Lung (tissue), 12 donors: ENCODE results near the gene EPG5. TPM values are rescaled to one million over a fixed set of nuclear protein-coding genes. Genes with fewer than 3 reads are reported as not detected.

ENCODE experiments used
- ATAC-seq: fragments of 200-7000 bp; cut with Tn5 transposase; one replicate; pipeline ENCODE4 v1.9.1; 2020; ENCODE audit warnings: moderate number of reproducible peaks; ENCODE audit not compliant: insufficient read depth, low FRiP score
- DNase-seq, 3 donors: peaks; one replicate each; pipeline ENCODE4 v3.0.0-alpha.2; 2013 to 2017
- H3K27ac ChIP-seq, 2 donors: one replicate each; pipeline ENCODE4 v1.5.1; 2013; ENCODE audit warnings: mild to moderate bottlenecking in 2 of 2, moderate library complexity in 2 of 2, control low read depth in 1 of 2, inconsistent platforms in 1 of 2, low read depth in 1 of 2, low read length in 1 of 2
- H3K27me3 ChIP-seq, 3 donors: one replicate each; pipeline ENCODE4 v1.5.1; 2013; ENCODE audit warnings: low read length in 2 of 3; ENCODE audit not compliant: control insufficient read depth in 3 of 3, insufficient read depth in 3 of 3
- H3K36me3 ChIP-seq, 4 donors: one replicate each; pipeline ENCODE4 v1.5.1; 2013; ENCODE audit warnings: low read length in 4 of 4, mild to moderate bottlenecking in 1 of 4, moderate library complexity in 1 of 4; ENCODE audit not compliant: control insufficient read depth in 4 of 4, insufficient read depth in 4 of 4
- H3K4me1 ChIP-seq, 5 donors: one replicate each; pipeline ENCODE4 v1.5.1; 2013; ENCODE audit warnings: low read length in 5 of 5, mild to moderate bottlenecking in 2 of 5, moderate library complexity in 1 of 5; ENCODE audit not compliant: control insufficient read depth in 5 of 5, insufficient read depth in 5 of 5
- H3K4me3 ChIP-seq: one replicate; pipeline ENCODE4 v1.5.1; 2013; ENCODE audit warnings: mild to moderate bottlenecking, control low read depth, moderate library complexity
- H3K9ac ChIP-seq, 2 donors: one replicate each; pipeline ENCODE4 v1.5.1; 2013; ENCODE audit warnings: low read length in 2 of 2, control low read depth in 1 of 2; ENCODE audit not compliant: insufficient read depth in 1 of 2
- H3K9me3 ChIP-seq, 4 donors: one replicate each; pipeline ENCODE4 v1.5.1; 2013; ENCODE audit warnings: low read length in 3 of 4, mild to moderate bottlenecking in 1 of 4, moderate library complexity in 1 of 4; ENCODE audit not compliant: control insufficient read depth in 4 of 4, insufficient read depth in 3 of 4
- WGBS, 2 donors: extraction: QIAGEN DNeasy Blood & Tissue Kit; methylation state at CpG; one replicate each; pipeline ENCODE4 v1.1.7; 2013; 5-methylcytosine and 5-hydroxymethylcytosine counted together
- polyA plus RNA-seq, 2 donors: library from polyadenylated mRNA; stranded (reverse); fragments of 200-250 nt; gene quantifications; one replicate each; pipeline ENCODE4 v1.2.1, GENCODE V29; 2013
- total RNA-seq, 2 donors: library from RNA; depleted of rRNA in 1 of 2; stranded (reverse); fragments of >200 nt in 1 of 2; gene quantifications; one replicate each; pipeline ENCODE4 v1.2.1, GENCODE V29; 2014 to 2021
- TF ChIP-seq, protein P1 (sequence below): IDR thresholded peaks from 2 replicates; pipeline ENCODE4 v1.5.1; 2012; ENCODE audit warnings: mild to moderate bottlenecking; ENCODE audit errors: control extremely low read depth, extremely low read depth
- donor health status: control.
- donor health status: control.
- donor health status: Bipolar disorder and iron deficiency.
- donor health status: healthy.
- donor health status: DM: yes; HTN: yes; CAD: no.

EPG5 gene
- total and polyA plus RNA-seq, 4 donors = 7.0 to 64.5 (median 20.9) TPM

DNA sequence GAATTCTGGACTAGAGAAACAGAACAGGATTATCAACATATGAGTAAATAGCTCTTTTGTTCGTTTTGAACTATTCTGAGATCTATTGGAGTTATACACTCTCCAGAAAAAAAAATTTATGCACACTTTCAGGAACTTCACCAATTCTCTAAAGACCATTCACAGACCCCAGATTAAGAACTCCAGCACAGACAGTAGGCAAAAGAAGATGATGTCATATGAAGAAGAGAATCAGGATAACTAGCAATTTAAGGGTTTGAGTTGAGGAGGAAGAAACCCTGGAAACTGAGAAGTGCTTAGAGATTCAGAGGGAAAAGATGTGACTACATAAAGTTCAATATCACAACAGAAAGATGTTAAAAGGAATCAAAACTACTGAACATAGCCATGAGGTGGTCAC, 71.8 kb downstream of the EPG5 start:
- DNase-seq (no peak), ATAC-seq (no peak)
- Histone ChIP-seq H3K36me3 (peaks cover 9 to 23% (median 19%) of the 10 kb centered on the region in 4 donors), H3K4me3 (no peak overlapping the region), H3K27ac (no peak overlapping the region), H3K9me3 (no peaks in the 10 kb centered on the region), H3K9ac (no peak overlapping the region), H3K27me3 (no peaks in the 10 kb centered on the region), H3K4me1 (no peaks in the 10 kb centered on the region)
- 76 to 86% methylated on average over 1 of the region's 1 CpG for WGBS, 2 donors
- TF ChIP-seq, protein P1, sequence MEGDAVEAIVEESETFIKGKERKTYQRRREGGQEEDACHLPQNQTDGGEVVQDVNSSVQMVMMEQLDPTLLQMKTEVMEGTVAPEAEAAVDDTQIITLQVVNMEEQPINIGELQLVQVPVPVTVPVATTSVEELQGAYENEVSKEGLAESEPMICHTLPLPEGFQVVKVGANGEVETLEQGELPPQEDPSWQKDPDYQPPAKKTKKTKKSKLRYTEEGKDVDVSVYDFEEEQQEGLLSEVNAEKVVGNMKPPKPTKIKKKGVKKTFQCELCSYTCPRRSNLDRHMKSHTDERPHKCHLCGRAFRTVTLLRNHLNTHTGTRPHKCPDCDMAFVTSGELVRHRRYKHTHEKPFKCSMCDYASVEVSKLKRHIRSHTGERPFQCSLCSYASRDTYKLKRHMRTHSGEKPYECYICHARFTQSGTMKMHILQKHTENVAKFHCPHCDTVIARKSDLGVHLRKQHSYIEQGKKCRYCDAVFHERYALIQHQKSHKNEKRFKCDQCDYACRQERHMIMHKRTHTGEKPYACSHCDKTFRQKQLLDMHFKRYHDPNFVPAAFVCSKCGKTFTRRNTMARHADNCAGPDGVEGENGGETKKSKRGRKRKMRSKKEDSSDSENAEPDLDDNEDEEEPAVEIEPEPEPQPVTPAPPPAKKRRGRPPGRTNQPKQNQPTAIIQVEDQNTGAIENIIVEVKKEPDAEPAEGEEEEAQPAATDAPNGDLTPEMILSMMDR = no peak

DNA sequence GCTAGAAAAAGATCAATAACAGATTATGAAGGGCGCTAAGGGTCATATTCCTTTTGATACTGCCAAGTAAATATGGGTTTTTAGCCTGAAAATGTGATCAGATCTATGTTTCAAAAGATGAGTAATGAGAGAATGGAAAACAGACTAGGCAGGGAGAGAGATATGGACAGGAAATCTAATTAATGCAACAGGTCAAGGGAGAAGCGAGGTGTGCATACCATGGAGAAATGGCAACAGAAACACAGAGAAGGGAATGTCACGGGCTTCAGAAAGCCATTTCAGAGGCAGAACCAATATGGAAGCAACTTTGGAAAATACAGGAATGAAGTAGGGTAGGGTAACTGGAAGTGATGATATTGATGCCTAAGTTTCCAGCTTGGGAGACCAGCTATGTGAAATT, 72.3 kb downstream of the EPG5 start:
- H3K4me3 ChIP-seq = no peak overlapping the region
- no peaks in the 10 kb centered on the region for H3K4me1 ChIP-seq
- peaks cover 9 to 25% (median 18%) of the 10 kb centered on the region in 4 donors for H3K36me3 ChIP-seq
- 50 to 90% methylated on average over 3 of the region's 3 CpGs for WGBS, 2 donors
- no peak overlapping the region for H3K9ac ChIP-seq
- no peaks in the 10 kb centered on the region for H3K27me3 ChIP-seq
- TF ChIP-seq, protein P1 = no peak
- no peaks in the 10 kb centered on the region for H3K9me3 ChIP-seq
- DNase-seq = no peak
- H3K27ac ChIP-seq = no peak overlapping the region
- no peak for ATAC-seq

DNA sequence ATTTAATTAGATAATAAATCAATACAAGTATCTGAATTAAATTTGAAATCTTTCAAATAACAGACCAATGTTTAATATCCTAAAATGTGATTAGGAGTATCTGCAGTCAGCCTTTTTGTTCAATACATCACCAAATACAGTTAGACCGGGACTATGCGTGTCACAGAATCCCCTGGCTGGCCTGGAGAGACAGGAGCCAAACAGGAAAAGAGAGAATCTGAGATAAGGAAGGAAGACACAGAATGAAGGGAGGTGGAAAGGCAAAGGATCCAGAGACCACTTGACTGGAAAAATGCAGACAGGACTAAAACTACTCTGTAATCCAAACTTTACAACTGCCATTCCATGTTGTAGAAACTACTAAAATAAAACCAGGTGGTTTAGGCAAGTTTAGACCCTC, 75.3 kb downstream of the EPG5 start:
- no peak overlapping the region for H3K27ac ChIP-seq
- H3K9me3 ChIP-seq = no peaks in the 10 kb centered on the region
- H3K27me3 ChIP-seq = no peaks in the 10 kb centered on the region
- ATAC-seq (no peak), DNase-seq (peak in 1 of 3 donors; percentile 6)
- TF ChIP-seq, protein P1 = no peak
- no peak overlapping the region for H3K4me3 ChIP-seq
- H3K4me1 ChIP-seq = no peaks in the 10 kb centered on the region
- H3K36me3 ChIP-seq = peaks cover 13 to 21% (median 17%) of the 10 kb centered on the region in 4 donors
- WGBS, 2 donors = 66 to 85% methylated on average over 2 of the region's 2 CpGs
- no peak overlapping the region for H3K9ac ChIP-seq

- no peaks in the 10 kb centered on the region for H3K4me1 ChIP-seq
- peaks cover 11 to 20% (median 14%) of the 10 kb centered on the region in 4 donors for H3K36me3 ChIP-seq
- 32 to 84% methylated on average over 1 of the region's 1 CpG for WGBS, 2 donors
- H3K27me3 ChIP-seq = no peaks in the 10 kb centered on the region
- no peak overlapping the region for H3K27ac ChIP-seq
- ATAC-seq (no peak), DNase-seq (peak in 1 of 3 donors; percentile 25)
- no peak overlapping the region for H3K9ac ChIP-seq
- no peaks in the 10 kb centered on the region for H3K9me3 ChIP-seq
- H3K4me3 ChIP-seq = no peak overlapping the region
- TF ChIP-seq, protein P1 = no peak
Observed at GRCh38 chr18:45890606-45891005, 76.5 kb downstream of the EPG5 start.
